Adrenal gland (tissue), 12 donors: Measurements from ENCODE around the gene TARDBP. TPM values are rescaled to one million over a fixed set of nuclear protein-coding genes. Genes with fewer than 3 reads are reported as not detected.

Source experiments
- DNase-seq, 7 donors: peaks; one replicate each; pipeline ENCODE4 v3.0.0-alpha.2; 2019 to 2020
- H3K27ac ChIP-seq, 5 donors: fragments of 200-600 bp; sonication (generic) in 4 of 5; 1 replicate in 3 of 5; 2 replicates in 2 of 5; pipeline versions ENCODE4 v1.5.1 to v1.8.0; 2016 to 2020; ENCODE audit warnings: mild to moderate bottlenecking in 1 of 5
- H3K27me3 ChIP-seq: fragments of 200-600 bp; 2 replicates; pipeline ENCODE4 v1.8.0; 2021
- H3K36me3 ChIP-seq, 2 donors: fragments of 200-600 bp; replicated peaks in 1 of 2; 1 replicate in 1 of 2; 2 replicates in 1 of 2; pipeline versions ENCODE4 v1.5.1 to v1.8.0; 2018 to 2022
- H3K4me1 ChIP-seq, 2 donors: fragments of 200-600 bp; replicated peaks in 1 of 2; 1 replicate in 1 of 2; 2 replicates in 1 of 2; pipeline versions ENCODE4 v1.5.1 to v1.8.0; 2018 to 2021
- H3K4me3 ChIP-seq, 4 donors: fragments of 200-600 bp; sonication (generic) in 3 of 4; one replicate each; pipeline ENCODE4 v1.5.1; 2016 to 2018
- H3K9me3 ChIP-seq, 3 donors: fragments of 200-600 bp; sonication (generic) in 1 of 3; replicated peaks in 1 of 3; 1 replicate in 2 of 3; 2 replicates in 1 of 3; pipeline versions ENCODE4 v1.5.1 to v1.8.0; 2016 to 2021
- POLR2A ChIP-seq, 2 donors: fragments of 450-650 bp; IDR thresholded peaks; one replicate each; pipeline ENCODE4 v1.6.1; 2017; ENCODE audit warnings: antibody characterized with exemption in 2 of 2, mild to moderate bottlenecking in 2 of 2, moderate library complexity in 1 of 2
- WGBS, 4 donors: extraction: QIAGEN DNeasy Blood & Tissue Kit in 2 of 4; methylation state at CpG; one replicate each; pipeline versions ENCODE4 v1.1.5 to v1.1.7; 2013 to 2017; 5-methylcytosine and 5-hydroxymethylcytosine counted together
- intact Hi-C, 2 donors: fragments of 100-400 bp; cut with DNase I; formaldehyde crosslinking; loops; one replicate each; pipeline versions ENCODE4 v1.14.1 to v1.15.0; 2022 to 2023
- polyA plus RNA-seq, 3 donors: library from polyadenylated mRNA; stranded (reverse); fragments of 200-250 nt in 2 of 3; fragments of 350-450 nt in 1 of 3; fragmentation: Illumina TruSeq in 1 of 3; extraction: RNeasy Lipid Tissue Mini Kit (QIAGEN cat#74804) in 1 of 3; gene quantifications; one replicate each; pipeline ENCODE4 v1.2.3, GENCODE V29; 2013 to 2014
- total RNA-seq, 9 donors: library from RNA; depleted of rRNA in 4 of 9; stranded (reverse); fragments of >200 nt in 4 of 9; fragments of 120-200 nt in 1 of 9; fragmentation: NEBNext Ultra II Directional in 1 of 9; extraction: Animal tissue kit (Norgen Biotek cat#: 25700) in 1 of 9; gene quantifications; one replicate each; pipeline versions ENCODE4 v1.1.0 to v1.2.4, GENCODE V29; 2013 to 2023
- TF ChIP-seq, protein P1 (sequence below), 6 experiments: fragments of 450-650 bp in 4 of 6; fragments of 200-600 bp in 2 of 6; sonication (generic) in 1 of 6; IDR thresholded peaks; 1 replicate in 5 of 6; 2 replicates in 1 of 6; pipeline versions ENCODE4 v1.5.1 to v1.8.0; 2016 to 2021; ENCODE audit warnings: antibody characterized with exemption in 6 of 6, mild to moderate bottlenecking in 2 of 6, moderate library complexity in 1 of 6
- donor health status: healthy with polysubstance abuse.
- donor health status: Bipolar disorder and iron deficiency.
- donor health status: DM: yes; HTN: yes; CAD: no.
- donor health status: DM: no; HTN: no; CAD: no.
- donor health status: DM: no; HTN: no; CAD: no.
- donor health status: DM: yes; HTN: yes; CAD: no.

The TARDBP gene
- total and polyA plus RNA-seq, 12 donors = 45.1 to 324 (median 111) TPM

DNA sequence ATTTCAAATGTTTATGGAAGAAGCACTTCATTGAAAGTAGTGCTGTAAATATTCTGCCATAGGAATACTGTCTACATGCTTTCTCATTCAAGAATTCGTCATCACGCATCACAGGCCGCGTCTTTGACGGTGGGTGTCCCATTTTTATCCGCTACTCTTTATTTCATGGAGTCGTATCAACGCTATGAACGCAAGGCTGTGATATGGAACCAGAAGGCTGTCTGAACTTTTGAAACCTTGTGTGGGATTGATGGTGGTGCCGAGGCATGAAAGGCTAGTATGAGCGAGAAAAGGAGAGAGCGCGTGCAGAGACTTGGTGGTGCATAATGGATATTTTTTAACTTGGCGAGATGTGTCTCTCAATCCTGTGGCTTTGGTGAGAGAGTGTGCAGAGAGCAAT lies 10.7 kb downstream of the TARDBP start:
- intact Hi-C loops = no loop called here
- Histone ChIP-seq H3K4me3 (no peak overlapping the region), H3K4me1 (no peaks in the 10 kb centered on the region), H3K9me3 (no peaks in the 10 kb centered on the region), H3K27me3 (no peaks in the 10 kb centered on the region), H3K36me3 (peaks cover 0 to 88% of the 10 kb centered on the region in 2 donors), H3K27ac (no peak overlapping the region)
- no peak for DNase-seq
- TF ChIP-seq, protein P1, sequence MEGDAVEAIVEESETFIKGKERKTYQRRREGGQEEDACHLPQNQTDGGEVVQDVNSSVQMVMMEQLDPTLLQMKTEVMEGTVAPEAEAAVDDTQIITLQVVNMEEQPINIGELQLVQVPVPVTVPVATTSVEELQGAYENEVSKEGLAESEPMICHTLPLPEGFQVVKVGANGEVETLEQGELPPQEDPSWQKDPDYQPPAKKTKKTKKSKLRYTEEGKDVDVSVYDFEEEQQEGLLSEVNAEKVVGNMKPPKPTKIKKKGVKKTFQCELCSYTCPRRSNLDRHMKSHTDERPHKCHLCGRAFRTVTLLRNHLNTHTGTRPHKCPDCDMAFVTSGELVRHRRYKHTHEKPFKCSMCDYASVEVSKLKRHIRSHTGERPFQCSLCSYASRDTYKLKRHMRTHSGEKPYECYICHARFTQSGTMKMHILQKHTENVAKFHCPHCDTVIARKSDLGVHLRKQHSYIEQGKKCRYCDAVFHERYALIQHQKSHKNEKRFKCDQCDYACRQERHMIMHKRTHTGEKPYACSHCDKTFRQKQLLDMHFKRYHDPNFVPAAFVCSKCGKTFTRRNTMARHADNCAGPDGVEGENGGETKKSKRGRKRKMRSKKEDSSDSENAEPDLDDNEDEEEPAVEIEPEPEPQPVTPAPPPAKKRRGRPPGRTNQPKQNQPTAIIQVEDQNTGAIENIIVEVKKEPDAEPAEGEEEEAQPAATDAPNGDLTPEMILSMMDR (IDR thresholded peaks at IDR 0.05) = no peak
- no peak for TF ChIP-seq POLR2A (IDR thresholded peaks at IDR 0.05)
- 91 to 95% (median 94%) methylated on average over 14 of the region's 14 CpGs for WGBS, 4 donors

DNA sequence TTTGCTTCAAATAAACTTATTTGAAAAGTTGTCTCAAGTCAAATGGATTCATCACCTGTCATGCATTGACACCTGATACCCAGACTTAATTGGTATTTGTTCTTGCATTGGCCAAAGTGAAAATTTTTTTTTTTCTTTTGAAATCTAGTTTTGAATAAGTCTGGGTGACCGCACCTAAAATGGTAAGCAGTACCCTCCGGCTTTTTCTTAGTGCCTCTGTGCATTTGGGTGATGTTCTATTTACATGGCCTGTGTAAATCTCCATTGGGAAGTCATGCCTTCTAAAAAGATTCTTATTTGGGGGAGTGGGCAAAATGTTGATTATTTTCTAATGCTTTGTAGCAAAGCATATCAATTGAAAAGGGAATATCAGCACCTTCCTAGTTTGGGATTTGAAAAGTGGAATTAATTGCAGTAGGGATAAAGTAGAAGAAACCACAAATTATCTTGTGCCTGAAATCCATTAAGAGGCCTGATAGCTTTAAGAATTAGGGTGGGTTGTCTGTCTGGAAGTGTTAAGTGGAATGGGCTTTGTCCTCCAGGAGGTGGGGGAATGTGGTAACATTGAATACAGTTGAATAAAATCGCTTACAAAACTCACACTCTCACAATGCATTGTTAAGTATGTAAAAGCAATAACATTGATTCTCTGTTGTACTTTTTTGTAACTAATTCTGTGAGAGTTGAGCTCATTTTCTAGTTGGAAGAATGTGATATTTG lies 11.9 kb downstream of the TARDBP start:
- no peaks in the 10 kb centered on the region for H3K9me3 ChIP-seq
- no peak for DNase-seq
- WGBS, 4 donors = 85 to 95% (median 93%) methylated on average over 3 of the region's 3 CpGs
- no peaks in the 10 kb centered on the region for H3K27me3 ChIP-seq
- H3K36me3 ChIP-seq = peaks cover 0 to 77% of the 10 kb centered on the region in 2 donors
- no peak overlapping the region for H3K27ac ChIP-seq
- H3K4me1 ChIP-seq = no peaks in the 10 kb centered on the region
- TF ChIP-seq, protein P1 (IDR thresholded peaks at IDR 0.05) = no peak
- TF ChIP-seq POLR2A (IDR thresholded peaks at IDR 0.05) = no peak
- intact Hi-C loops = no loop called here
- no peak overlapping the region for H3K4me3 ChIP-seq

DNA sequence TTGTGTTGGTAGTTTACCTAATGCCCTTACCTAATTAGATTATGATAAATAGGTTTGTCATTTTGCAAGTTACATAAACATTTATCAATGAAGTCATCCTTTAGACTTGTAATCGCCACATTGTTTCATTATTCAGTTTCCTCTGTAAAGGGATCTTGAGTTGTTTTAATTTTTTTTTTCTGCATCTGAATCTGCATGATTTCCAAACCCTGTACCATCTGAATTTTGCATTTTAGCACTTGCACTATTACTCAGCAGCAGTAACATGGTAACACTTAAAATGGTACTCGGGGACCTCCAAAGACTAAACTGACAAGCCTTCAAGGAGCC lies 12.4 kb downstream of the TARDBP start:
- Histone ChIP-seq H3K4me1 (no peaks in the 10 kb centered on the region), H3K27me3 (no peaks in the 10 kb centered on the region), H3K9me3 (no peaks in the 10 kb centered on the region), H3K4me3 (no peak overlapping the region), H3K36me3 (peaks cover 0 to 73% of the 10 kb centered on the region in 2 donors), H3K27ac (no peak overlapping the region)
- 81 to 86% (median 84%) methylated on average over 2 of the region's 2 CpGs for WGBS, 4 donors
- intact Hi-C loops = no loop called here
- no peak for DNase-seq
- TF ChIP-seq, protein P1 (IDR thresholded peaks at IDR 0.05) = no peak
- TF ChIP-seq POLR2A (IDR thresholded peaks at IDR 0.05) = no peak

DNA sequence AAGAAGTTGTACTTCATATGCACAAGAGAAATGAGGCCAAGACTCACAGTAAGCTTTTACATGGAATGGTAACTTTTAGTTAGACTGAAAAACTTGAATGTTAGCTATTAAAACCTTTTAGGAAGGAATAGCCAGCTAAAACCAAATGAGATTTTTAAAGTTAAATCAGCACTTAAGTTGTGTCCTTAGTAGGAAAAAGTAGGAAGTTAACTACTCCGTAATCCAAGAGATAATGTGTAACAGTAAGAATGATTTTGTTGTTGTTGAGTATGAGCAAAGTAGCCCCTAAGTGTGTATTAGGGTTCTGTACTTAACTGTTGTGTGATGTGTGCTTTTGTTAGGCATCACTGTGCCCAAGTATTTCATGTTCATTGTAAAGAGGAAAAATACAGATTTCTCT lies 13.2 kb downstream of the TARDBP start:
- Histone ChIP-seq H3K4me3 (no peak overlapping the region), H3K27ac (no peak overlapping the region), H3K9me3 (no peaks in the 10 kb centered on the region), H3K36me3 (peaks cover 0 to 71% of the 10 kb centered on the region in 2 donors), H3K27me3 (no peaks in the 10 kb centered on the region), H3K4me1 (no peaks in the 10 kb centered on the region)
- TF ChIP-seq, protein P1 (IDR thresholded peaks at IDR 0.05) = no peak
- TF ChIP-seq POLR2A (IDR thresholded peaks at IDR 0.05) = no peak
- WGBS, 4 donors = 86 to 94% (median 90%) methylated on average over 1 of the region's 1 CpG
- DNase-seq = no peak
- intact Hi-C loops = no loop called here
